HG03135 (cell line): ENCODE measurements around the gene TYSND1.
"Not testable (repeated sequence)": the region's sequence is repeated elsewhere in the genome, so short reads cannot be mapped to it uniquely, and the experiment has no call there.

Experiments used
- ATAC-seq: cut with Tn5 transposase; IDR thresholded peaks from one replicate; pipeline ENCODE4 v1.9.1; 2021; ENCODE audit warnings: mild to moderate bottlenecking, moderate library complexity; ENCODE audit not compliant: unreplicated experiment

Gene TYSND1

GRCh38 chr10:70146489-70147258 lies at the start of gene TYSND1:
Gene TYSND1, minus strand, starts transcription at chr10:70146700. Its CDS starts 114 bp downstream, at chr10:70146586.
- peak; percentile 88 for ATAC-seq

GRCh38 chr10:70193391-70193844 lies 46.9 kb upstream of the TYSND1 start:
- ATAC-seq = no peak

- ATAC-seq = no peak
Observed at GRCh38 chr10:70192326-70192968, 45.9 kb upstream of the TYSND1 start.

- ATAC-seq = no peak
Observed at GRCh38 chr10:70191972-70192305, 45.4 kb upstream of the TYSND1 start.

GRCh38 chr10:70191161-70191971 lies 44.9 kb upstream of the TYSND1 start:
- ATAC-seq = no peak

- ATAC-seq = no peak
Observed at GRCh38 chr10:70190581-70190980, 44.1 kb upstream of the TYSND1 start.

DNA sequence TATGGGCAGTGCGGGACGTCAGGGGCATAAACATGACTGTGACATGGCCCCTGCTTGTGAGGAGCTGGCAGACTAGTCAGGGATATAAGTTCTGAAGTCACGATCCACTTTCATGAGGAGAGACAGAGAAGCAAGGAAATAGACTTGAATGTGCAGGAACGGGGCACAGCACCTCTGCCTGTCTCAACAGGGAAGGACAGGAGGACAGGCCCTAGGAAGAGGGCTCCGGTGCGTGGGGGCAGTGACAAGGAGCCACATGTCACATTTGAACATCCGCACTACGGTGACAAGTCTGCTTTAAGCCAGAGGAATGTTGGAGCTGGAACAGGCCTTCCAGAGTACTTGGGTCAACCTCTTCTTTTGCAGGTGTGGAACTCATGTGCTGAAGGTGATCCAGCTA lies 43.6 kb upstream of the TYSND1 start:
- no peak for ATAC-seq

DNA sequence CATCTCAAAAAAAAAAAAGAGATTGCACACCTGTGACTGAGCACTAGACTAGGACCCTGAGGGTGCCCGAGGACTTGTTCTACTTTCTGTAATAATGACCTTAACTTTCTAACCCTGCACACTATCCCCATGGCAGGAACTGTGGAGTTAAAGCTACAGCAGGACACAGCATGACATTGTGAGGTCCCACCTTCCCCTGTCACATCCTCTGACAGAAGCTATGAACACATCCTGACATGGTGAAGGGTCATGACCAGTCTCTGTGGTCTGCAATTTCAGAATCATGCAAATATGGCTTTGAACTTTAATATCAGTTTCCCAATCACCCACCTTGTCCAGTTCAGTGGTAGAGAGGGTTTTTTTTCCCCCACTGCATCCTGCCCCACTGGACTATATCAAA lies 42.3 kb upstream of the TYSND1 start:
- ATAC-seq = no peak

GRCh38 chr10:70186571-70186970 lies 40.1 kb upstream of the TYSND1 start:
- ATAC-seq = no peak

GRCh38 chr10:70186090-70186489 lies 39.6 kb upstream of the TYSND1 start:
- no peak for ATAC-seq

- no peak for ATAC-seq
Observed at GRCh38 chr10:70183304-70183703, 36.8 kb upstream of the TYSND1 start.

DNA sequence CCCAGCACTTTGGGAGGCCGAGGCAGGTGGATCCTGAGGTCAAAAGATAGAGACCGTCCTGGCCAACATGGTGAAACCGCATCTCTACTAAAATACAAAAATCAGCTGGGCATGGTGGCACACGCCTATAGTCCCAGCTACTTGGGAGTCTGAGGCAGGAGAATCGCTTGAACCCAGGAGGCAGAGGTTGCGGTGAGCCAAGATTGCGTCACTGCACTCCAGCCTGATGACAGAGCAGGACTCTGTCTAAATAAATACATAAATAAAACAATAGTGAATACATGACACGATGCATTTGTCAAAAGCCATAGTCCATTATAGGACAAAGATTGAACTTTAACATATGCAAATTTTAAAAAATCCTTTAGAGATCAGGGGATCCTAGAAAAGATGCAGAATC lies 32.7 kb upstream of the TYSND1 start:
- ATAC-seq = not testable (repeated sequence)

- ATAC-seq = no peak
Observed at GRCh38 chr10:70178139-70178725, 31.7 kb upstream of the TYSND1 start.

GRCh38 chr10:70176441-70176840 lies 29.9 kb upstream of the TYSND1 start:
- ATAC-seq = no peak

- no peak for ATAC-seq
Observed at GRCh38 chr10:70175516-70175915, 29.0 kb upstream of the TYSND1 start.

DNA sequence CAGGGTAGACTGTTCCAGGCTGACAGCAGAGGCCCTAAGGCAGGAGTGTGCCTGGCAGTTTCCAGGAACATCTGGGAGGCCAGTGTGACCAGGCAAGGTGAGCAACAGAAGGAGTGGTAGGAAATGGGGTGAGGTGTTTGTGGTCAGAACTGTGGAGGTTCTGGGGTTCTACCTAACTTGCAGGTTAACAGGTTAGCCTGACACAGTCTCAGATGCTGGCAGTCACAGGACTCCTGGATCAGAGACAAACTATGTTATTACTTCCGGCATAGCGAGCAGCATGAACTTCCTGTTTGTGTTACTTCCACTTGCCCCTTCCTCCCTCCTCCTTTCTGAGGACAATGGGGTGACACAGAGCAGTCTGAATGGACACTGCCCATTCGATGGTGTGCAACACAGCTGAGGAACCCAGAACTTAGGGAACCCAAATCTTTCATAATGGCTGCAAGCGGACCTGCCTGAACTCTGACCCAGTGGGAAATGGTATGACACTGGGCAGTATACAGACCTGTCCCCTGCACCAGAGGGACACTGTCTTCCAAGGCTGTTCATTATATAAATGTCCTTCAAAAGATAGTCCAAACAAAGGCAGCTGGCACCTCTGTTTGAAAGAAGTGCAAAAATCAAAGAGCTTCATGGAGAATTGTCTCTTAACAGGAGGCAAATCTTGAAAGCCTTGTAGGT lies 27.7 kb upstream of the TYSND1 start:
- no peak for ATAC-seq

DNA sequence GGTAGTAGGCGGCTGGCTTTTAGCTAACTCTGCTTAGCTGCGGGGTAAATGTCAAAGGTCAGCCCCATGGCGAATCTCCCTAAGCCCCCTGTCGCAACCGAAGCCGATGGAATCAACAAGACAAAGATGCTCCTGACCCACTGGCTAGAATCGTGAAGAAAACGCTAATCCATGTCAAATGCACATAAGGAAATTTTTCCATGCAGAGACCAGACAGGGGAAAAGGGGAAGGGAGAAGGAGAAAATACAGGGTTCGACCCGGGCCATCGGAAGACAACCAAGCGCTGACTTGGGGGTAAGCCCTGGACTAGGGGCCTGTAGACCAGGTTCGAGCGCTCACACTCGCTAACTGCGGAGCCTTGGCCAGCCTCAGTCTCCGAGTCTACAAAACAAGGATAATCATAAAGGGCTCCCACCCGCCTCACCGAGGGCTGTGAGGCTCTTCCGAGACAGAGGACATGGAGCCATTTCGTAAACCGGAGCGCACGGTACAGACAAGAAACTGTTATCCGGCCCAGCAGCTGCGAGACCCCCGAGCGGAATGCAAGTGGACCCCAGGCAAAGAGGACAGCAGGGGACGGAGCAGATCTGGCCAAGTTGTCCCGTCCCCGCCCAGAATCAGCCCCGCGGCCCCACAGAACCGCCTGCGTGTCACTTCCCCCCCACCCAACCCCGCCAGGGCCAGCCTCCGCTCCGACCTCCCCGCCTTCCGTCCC lies 23.3 kb upstream of the TYSND1 start:
- ATAC-seq = peak; percentile 25

- ATAC-seq = no peak
Observed at GRCh38 chr10:70169011-70169410, 22.5 kb upstream of the TYSND1 start.

DNA sequence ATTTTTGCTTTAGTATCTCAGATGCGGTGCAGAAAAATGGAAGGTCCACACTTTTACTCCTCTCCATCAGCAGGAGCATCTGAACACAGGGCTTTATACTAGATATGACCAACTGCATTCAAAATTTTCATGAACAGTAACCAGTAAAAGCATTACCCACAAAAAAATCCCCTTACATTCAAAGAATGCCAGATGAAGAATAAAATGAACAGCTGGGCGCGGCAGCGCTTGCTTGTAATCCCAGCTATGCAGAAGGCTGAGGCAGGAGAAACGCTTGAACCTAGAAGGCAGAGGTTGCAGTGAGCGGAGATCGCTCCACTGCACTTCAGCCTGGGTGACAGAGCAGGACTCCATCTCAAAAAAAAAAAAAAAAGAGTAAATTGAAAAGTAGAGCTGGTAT lies 20.7 kb upstream of the TYSND1 start:
- no peak for ATAC-seq

DNA sequence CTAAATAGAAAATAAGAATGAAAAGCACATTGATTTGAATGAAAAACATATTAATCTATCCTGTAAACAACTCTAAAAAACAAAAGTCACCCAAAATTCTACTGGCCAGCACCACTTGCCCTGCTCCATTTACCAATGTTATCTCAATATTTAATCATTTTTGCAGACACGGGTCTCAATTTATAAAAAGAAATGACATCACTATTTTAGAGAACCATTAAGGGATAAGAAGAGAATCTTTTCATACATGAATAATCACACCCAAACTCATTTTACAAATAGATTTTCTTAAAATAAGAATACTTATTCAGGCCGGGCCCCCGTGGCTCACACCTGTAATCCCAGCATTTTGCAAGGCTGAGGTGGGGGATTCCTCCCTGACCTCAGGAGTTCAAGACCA lies 19.9 kb upstream of the TYSND1 start:
- ATAC-seq = no peak
